GM23338 (cell line): ENCODE measurements around the gene NCOA1. TPM values are rescaled to one million over a fixed set of nuclear protein-coding genes. Genes with fewer than 3 reads are reported as not detected.

Experiments
- ATAC-seq: fragments of 200-7000 bp; cut with Tn5 transposase; 3 replicates; pipeline ENCODE4 v1.9.1; 2020
- DNase-seq: peaks from one replicate; pipeline ENCODE4 v3.0.0-alpha.2; 2015; ENCODE audit warnings: low spot score
- H2AFZ ChIP-seq: fragments of 200-600 bp; sonication (generic); 2 replicates; pipeline ENCODE4 v1.8.0; 2016; ENCODE audit warnings: antibody characterized with exemption, mild to moderate bottlenecking, moderate library complexity
- H3F3A ChIP-seq: fragments of 200-600 bp; sonication (generic); replicated peaks from 2 replicates; pipeline ENCODE4 v1.8.0; 2017; ENCODE audit warnings: antibody characterized with exemption, mixed run types, low read depth
- H3K27ac ChIP-seq: fragments of 200-600 bp; sonication (generic); 2 replicates; pipeline ENCODE4 v1.6.1; 2016; ENCODE audit warnings: low read depth
- H3K27me3 ChIP-seq: fragments of 200-600 bp; sonication (generic); 2 replicates; pipeline ENCODE4 v1.8.0; 2016; ENCODE audit warnings: mild to moderate bottlenecking, mixed run types, moderate library complexity; ENCODE audit not compliant: insufficient read depth
- H3K36me3 ChIP-seq: fragments of 200-600 bp; sonication (generic); 2 replicates; pipeline ENCODE4 v1.8.0; 2016; ENCODE audit warnings: mild to moderate bottlenecking; ENCODE audit not compliant: insufficient read depth
- H3K4me1 ChIP-seq: fragments of 200-600 bp; sonication (generic); 2 replicates; pipeline ENCODE4 v1.8.0; 2016; ENCODE audit warnings: mild to moderate bottlenecking, moderate library complexity; ENCODE audit not compliant: insufficient read depth
- H3K4me2 ChIP-seq: fragments of 200-600 bp; sonication (generic); 2 replicates; pipeline ENCODE4 v1.7.1; 2017; ENCODE audit warnings: mixed run types
- H3K4me3 ChIP-seq: fragments of 200-600 bp; sonication (generic); 2 replicates; pipeline ENCODE4 v1.6.1; 2016; ENCODE audit warnings: mixed run types
- H3K79me2 ChIP-seq: fragments of 200-600 bp; sonication (generic); replicated peaks from 2 replicates; pipeline ENCODE4 v1.8.0; 2017; ENCODE audit warnings: mild to moderate bottlenecking; ENCODE audit not compliant: insufficient read depth
- H3K9me2 ChIP-seq: fragments of 200-600 bp; sonication (generic); 2 replicates; pipeline ENCODE4 v1.8.0; 2017; ENCODE audit not compliant: insufficient read depth
- H4K20me1 ChIP-seq: fragments of 200-600 bp; sonication (generic); replicated peaks from 2 replicates; pipeline ENCODE4 v1.8.0; 2017; ENCODE audit warnings: mild to moderate bottlenecking; ENCODE audit not compliant: insufficient read depth
- H3K27ac Mint-ChIP-seq: 2 replicates; pipeline ENCODE4 v1.8.0; 2020; ENCODE audit warnings: inconsistent platforms, mild to moderate bottlenecking, moderate library complexity, mixed read lengths
- H3K27me3 Mint-ChIP-seq: 3 replicates; pipeline ENCODE4 v1.8.0; 2022; ENCODE audit warnings: low read depth, mild to moderate bottlenecking, moderate library complexity, mixed read lengths, inconsistent platforms; ENCODE audit not compliant: insufficient read depth, poor library complexity
- H3K36me3 Mint-ChIP-seq: 3 replicates; pipeline ENCODE4 v1.8.0; 2021; ENCODE audit warnings: low read depth, mild to moderate bottlenecking, inconsistent platforms, moderate library complexity, mixed read lengths
- H3K4me1 Mint-ChIP-seq: 3 replicates; pipeline ENCODE4 v1.8.0; 2020; ENCODE audit warnings: mild to moderate bottlenecking, inconsistent platforms, mixed read lengths
- H3K4me3 Mint-ChIP-seq: 3 replicates; pipeline ENCODE4 v1.8.0; 2021; ENCODE audit warnings: moderate library complexity, mild to moderate bottlenecking, inconsistent platforms, mixed read lengths
- H3K9me3 Mint-ChIP-seq: 3 replicates; pipeline ENCODE4 v1.8.0; 2020; ENCODE audit warnings: moderate library complexity, mild to moderate bottlenecking, inconsistent platforms, mixed read lengths
- CREB1 ChIP-seq: fragments of 250-450 bp; sonication (Bioruptor Pico); IDR thresholded peaks from 2 replicates; pipeline ENCODE4 v1.5.0; 2020; ENCODE audit warnings: low read depth, mild to moderate bottlenecking, moderate library complexity
- EZH2 ChIP-seq: fragments of 200-600 bp; sonication (generic); IDR thresholded peaks from one replicate; pipeline ENCODE4 v1.8.0; 2017; ENCODE audit warnings: antibody characterized with exemption, mild to moderate bottlenecking, low read depth; ENCODE audit not compliant: unreplicated experiment
- EZH2phosphoT487 ChIP-seq: fragments of 200-600 bp; sonication (generic); IDR thresholded peaks from one replicate; pipeline ENCODE4 v1.8.1; 2018; ENCODE audit warnings: antibody characterized with exemption; ENCODE audit not compliant: unreplicated experiment
- JUNB ChIP-seq: IDR thresholded peaks from one replicate; pipeline ENCODE4 v1.6.1; 2016; ENCODE audit warnings: antibody characterized with exemption; ENCODE audit not compliant: unreplicated experiment
- NANOG ChIP-seq: IDR thresholded peaks from 2 replicates; pipeline ENCODE4 v1.6.1; 2016; ENCODE audit warnings: antibody characterized with exemption, borderline replicate concordance
- POLR2AphosphoS5 ChIP-seq: IDR thresholded peaks from 2 replicates; pipeline ENCODE4 v1.6.1; 2016; ENCODE audit warnings: antibody characterized with exemption, low read depth
- REST ChIP-seq: IDR thresholded peaks from one replicate; pipeline ENCODE4 v1.6.1; 2018; ENCODE audit warnings: antibody characterized with exemption; ENCODE audit not compliant: unreplicated experiment
- STAT1 ChIP-seq: IDR thresholded peaks from one replicate; pipeline ENCODE4 v1.6.1; 2016; ENCODE audit warnings: antibody characterized with exemption; ENCODE audit not compliant: unreplicated experiment
- ZNF114 ChIP-seq: fragments of 250-450 bp; sonication (Bioruptor Pico); IDR thresholded peaks from 2 replicates; pipeline ENCODE4 v1.5.0; 2020; ENCODE audit warnings: mild to moderate bottlenecking, moderate library complexity
- ZNF331 ChIP-seq: fragments of 250-450 bp; sonication (Bioruptor Pico); IDR thresholded peaks from 2 replicates; pipeline ENCODE4 v1.5.0; 2020; ENCODE audit warnings: low read depth, mild to moderate bottlenecking, moderate library complexity
- polyA plus RNA-seq: library from polyadenylated mRNA; unstranded; fragments of >200 nt; fragmentation: Nextera tagmentation; extraction: Ambion mirVana; gene quantifications from 2 replicates; pipeline ENCODE4 v1.2.1, GENCODE V29; 2016
- total RNA-seq: library from RNA; depleted of rRNA; stranded (reverse); fragments of >200 nt; shearing (Covaris generic); gene quantifications from 2 replicates; pipeline ENCODE4 v1.2.3, GENCODE V29; 2014
- TF ChIP-seq, protein P1 (sequence below): IDR thresholded peaks from 2 replicates; pipeline ENCODE4 v1.6.1; 2016; ENCODE audit warnings: antibody characterized with exemption
- TF ChIP-seq, protein P2 (sequence below), 2 experiments: fragments of 200-600 bp in 1 of 2; sonication (generic) in 1 of 2; conservative IDR thresholded peaks; 2 replicates each; pipeline versions ENCODE4 v1.5.1 to v1.6.1; 2016 to 2017; ENCODE audit warnings: antibody characterized with exemption in 2 of 2, low read depth in 2 of 2, mild to moderate bottlenecking in 2 of 2, moderate library complexity in 1 of 2
- TF ChIP-seq, protein P3 (sequence below): fragments of 250-450 bp; sonication (Bioruptor Pico); IDR thresholded peaks from 2 replicates; pipeline ENCODE4 v1.5.0; 2020; ENCODE audit warnings: mild to moderate bottlenecking, moderate library complexity

The NCOA1 gene
- total and polyA plus RNA-seq, 2 experiments from 2014 or later, result 7.1 to 15.1 TPM

DNA sequence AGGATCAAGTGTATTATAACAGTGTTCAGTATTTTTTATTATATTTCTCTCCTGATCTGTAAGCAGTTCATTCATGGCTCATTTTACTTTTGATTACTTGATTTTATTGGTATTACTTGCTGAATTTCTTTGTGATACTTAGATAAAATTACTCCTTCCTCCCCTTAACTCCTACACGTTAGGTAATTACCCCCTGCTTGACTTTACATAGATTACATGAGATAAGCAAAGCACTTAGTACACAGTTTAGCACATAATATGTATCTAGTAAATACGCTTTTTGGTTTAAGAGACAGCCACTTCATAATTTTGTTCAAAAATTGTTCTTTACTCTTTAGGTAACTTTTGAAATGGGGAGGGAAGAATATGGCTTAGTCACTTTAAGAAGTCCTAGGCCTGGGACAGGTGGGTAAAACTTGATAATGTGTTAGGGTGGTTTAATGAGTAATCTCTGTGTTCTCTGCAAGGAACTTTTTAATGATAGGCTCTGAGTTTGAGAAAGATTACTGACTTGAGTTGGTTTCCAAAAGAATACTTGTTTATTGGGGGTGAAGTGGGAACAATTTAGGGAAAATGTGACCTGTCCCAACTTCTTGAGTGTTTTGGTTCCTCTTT, 80.9 kb downstream of the NCOA1 start:
- no peak overlapping the region for H2AFZ ChIP-seq
- Mint-ChIP-seq H3K27me3 (no peaks in the 10 kb centered on the region), H3K4me1 (no peaks in the 10 kb centered on the region), H3K9me3 (peaks cover 3% of the 10 kb centered on the region), H3K27ac (no peak overlapping the region), H3K4me3 (no peak overlapping the region), H3K36me3 (peaks cover 4% of the 10 kb centered on the region)
- no peak for ATAC-seq
- no peak for TF ChIP-seq STAT1
- TF ChIP-seq, protein P1, sequence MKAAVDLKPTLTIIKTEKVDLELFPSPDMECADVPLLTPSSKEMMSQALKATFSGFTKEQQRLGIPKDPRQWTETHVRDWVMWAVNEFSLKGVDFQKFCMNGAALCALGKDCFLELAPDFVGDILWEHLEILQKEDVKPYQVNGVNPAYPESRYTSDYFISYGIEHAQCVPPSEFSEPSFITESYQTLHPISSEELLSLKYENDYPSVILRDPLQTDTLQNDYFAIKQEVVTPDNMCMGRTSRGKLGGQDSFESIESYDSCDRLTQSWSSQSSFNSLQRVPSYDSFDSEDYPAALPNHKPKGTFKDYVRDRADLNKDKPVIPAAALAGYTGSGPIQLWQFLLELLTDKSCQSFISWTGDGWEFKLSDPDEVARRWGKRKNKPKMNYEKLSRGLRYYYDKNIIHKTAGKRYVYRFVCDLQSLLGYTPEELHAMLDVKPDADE, result no peak
- no peak for TF ChIP-seq EZH2
- TF ChIP-seq ZNF114 (CRISPR knock-in tag), result no peak
- no peak for TF ChIP-seq CREB1 (CRISPR knock-in tag)
- TF ChIP-seq POLR2AphosphoS5, result no peak
- TF ChIP-seq, protein P2, sequence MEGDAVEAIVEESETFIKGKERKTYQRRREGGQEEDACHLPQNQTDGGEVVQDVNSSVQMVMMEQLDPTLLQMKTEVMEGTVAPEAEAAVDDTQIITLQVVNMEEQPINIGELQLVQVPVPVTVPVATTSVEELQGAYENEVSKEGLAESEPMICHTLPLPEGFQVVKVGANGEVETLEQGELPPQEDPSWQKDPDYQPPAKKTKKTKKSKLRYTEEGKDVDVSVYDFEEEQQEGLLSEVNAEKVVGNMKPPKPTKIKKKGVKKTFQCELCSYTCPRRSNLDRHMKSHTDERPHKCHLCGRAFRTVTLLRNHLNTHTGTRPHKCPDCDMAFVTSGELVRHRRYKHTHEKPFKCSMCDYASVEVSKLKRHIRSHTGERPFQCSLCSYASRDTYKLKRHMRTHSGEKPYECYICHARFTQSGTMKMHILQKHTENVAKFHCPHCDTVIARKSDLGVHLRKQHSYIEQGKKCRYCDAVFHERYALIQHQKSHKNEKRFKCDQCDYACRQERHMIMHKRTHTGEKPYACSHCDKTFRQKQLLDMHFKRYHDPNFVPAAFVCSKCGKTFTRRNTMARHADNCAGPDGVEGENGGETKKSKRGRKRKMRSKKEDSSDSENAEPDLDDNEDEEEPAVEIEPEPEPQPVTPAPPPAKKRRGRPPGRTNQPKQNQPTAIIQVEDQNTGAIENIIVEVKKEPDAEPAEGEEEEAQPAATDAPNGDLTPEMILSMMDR (conservative IDR thresholded peaks at IDR 0.05; ENCODE audit: low read depth in 2 of 2), result no peak
- TF ChIP-seq REST, result no peak
- TF ChIP-seq JUNB, result no peak
- no peak for TF ChIP-seq EZH2phosphoT487
- TF ChIP-seq NANOG, result no peak
- TF ChIP-seq, protein P3, sequence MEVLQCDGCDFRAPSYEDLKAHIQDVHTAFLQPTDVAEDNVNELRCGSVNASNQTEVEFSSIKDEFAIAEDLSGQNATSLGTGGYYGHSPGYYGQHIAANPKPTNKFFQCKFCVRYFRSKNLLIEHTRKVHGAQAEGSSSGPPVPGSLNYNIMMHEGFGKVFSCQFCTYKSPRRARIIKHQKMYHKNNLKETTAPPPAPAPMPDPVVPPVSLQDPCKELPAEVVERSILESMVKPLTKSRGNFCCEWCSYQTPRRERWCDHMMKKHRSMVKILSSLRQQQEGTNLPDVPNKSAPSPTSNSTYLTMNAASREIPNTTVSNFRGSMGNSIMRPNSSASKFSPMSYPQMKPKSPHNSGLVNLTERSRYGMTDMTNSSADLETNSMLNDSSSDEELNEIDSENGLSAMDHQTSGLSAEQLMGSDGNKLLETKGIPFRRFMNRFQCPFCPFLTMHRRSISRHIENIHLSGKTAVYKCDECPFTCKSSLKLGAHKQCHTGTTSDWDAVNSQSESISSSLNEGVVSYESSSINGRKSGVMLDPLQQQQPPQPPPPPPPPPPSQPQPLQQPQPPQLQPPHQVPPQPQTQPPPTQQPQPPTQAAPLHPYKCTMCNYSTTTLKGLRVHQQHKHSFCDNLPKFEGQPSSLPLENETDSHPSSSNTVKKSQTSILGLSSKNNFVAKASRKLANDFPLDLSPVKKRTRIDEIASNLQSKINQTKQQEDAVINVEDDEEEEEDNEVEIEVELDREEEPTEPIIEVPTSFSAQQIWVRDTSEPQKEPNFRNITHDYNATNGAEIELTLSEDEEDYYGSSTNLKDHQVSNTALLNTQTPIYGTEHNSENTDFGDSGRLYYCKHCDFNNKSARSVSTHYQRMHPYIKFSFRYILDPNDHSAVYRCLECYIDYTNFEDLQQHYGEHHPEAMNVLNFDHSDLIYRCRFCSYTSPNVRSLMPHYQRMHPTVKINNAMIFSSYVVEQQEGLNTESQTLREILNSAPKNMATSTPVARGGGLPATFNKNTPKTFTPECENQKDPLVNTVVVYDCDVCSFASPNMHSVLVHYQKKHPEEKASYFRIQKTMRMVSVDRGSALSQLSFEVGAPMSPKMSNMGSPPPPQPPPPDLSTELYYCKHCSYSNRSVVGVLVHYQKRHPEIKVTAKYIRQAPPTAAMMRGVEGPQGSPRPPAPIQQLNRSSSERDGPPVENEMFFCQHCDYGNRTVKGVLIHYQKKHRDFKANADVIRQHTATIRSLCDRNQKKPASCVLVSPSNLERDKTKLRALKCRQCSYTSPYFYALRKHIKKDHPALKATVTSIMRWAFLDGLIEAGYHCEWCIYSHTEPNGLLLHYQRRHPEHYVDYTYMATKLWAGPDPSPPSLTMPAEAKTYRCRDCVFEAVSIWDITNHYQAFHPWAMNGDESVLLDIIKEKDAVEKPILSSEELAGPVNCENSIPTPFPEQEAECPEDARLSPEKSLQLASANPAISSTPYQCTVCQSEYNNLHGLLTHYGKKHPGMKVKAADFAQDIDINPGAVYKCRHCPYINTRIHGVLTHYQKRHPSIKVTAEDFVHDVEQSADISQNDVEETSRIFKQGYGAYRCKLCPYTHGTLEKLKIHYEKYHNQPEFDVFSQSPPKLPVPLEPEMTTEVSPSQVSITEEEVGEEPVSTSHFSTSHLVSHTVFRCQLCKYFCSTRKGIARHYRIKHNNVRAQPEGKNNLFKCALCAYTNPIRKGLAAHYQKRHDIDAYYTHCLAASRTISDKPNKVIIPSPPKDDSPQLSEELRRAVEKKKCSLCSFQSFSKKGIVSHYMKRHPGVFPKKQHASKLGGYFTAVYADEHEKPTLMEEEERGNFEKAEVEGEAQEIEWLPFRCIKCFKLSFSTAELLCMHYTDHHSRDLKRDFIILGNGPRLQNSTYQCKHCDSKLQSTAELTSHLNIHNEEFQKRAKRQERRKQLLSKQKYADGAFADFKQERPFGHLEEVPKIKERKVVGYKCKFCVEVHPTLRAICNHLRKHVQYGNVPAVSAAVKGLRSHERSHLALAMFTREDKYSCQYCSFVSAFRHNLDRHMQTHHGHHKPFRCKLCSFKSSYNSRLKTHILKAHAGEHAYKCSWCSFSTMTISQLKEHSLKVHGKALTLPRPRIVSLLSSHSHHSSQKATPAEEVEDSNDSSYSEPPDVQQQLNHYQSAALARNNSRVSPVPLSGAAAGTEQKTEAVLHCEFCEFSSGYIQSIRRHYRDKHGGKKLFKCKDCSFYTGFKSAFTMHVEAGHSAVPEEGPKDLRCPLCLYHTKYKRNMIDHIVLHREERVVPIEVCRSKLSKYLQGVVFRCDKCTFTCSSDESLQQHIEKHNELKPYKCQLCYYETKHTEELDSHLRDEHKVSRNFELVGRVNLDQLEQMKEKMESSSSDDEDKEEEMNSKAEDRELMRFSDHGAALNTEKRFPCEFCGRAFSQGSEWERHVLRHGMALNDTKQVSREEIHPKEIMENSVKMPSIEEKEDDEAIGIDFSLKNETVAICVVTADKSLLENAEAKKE (CRISPR knock-in tag), result no peak
- TF ChIP-seq ZNF331 (CRISPR knock-in tag), result no peak
- no peak overlapping the region for H3K4me3 ChIP-seq
- H3K27ac ChIP-seq, result no peak overlapping the region
- H3K4me2 ChIP-seq, result no peak overlapping the region
- no peaks in the 10 kb centered on the region for H3F3A ChIP-seq
- H3K9me2 ChIP-seq, result no peaks in the 10 kb centered on the region
- no peaks in the 10 kb centered on the region for H3K4me1 ChIP-seq
- no peak for DNase-seq
- no peaks in the 10 kb centered on the region for H3K36me3 ChIP-seq
- no peaks in the 10 kb centered on the region for H3K27me3 ChIP-seq
- no peaks in the 10 kb centered on the region for H4K20me1 ChIP-seq
- no peaks in the 10 kb centered on the region for H3K79me2 ChIP-seq
